Osteoblast (primary cell): ENCODE results near the gene KDM3A. TPM values are rescaled to one million over a fixed set of nuclear protein-coding genes. Genes with fewer than 3 reads are reported as not detected.

ENCODE experiments used
- DNase-seq: peaks from one replicate; pipeline ENCODE4 v3.0.0; 2011; ENCODE audit warnings: low spot score, mixed read lengths; ENCODE audit not compliant: insufficient read length; ENCODE audit errors: missing footprints
- H2AFZ ChIP-seq: 2 replicates; pipeline ENCODE4 v1.6.0; 2011; ENCODE audit warnings: mild to moderate bottlenecking, low read length
- H3K27ac ChIP-seq: 2 replicates; pipeline ENCODE4 v1.5.1; 2011; ENCODE audit warnings: mild to moderate bottlenecking, low read depth, low read length, moderate library complexity
- H3K27me3 ChIP-seq: 2 replicates; pipeline ENCODE4 v1.6.0; 2012; ENCODE audit warnings: mild to moderate bottlenecking, control low read depth, inconsistent platforms, low read length, moderate library complexity; ENCODE audit not compliant: insufficient read depth
- H3K36me3 ChIP-seq: 2 replicates; pipeline ENCODE4 v1.5.1; 2011; ENCODE audit warnings: mild to moderate bottlenecking, low read length, control low read depth, moderate library complexity; ENCODE audit not compliant: insufficient read depth
- H3K4me1 ChIP-seq: 2 replicates; pipeline ENCODE4 v1.5.1; 2011; ENCODE audit warnings: mild to moderate bottlenecking, low read length, control low read depth, moderate library complexity; ENCODE audit not compliant: insufficient read depth
- H3K4me2 ChIP-seq: 2 replicates; pipeline ENCODE4 v1.6.0; 2011; ENCODE audit warnings: mild to moderate bottlenecking, low read length; ENCODE audit not compliant: insufficient read depth
- H3K4me3 ChIP-seq: fragments of 200-600 bp; sonication (generic); 3 replicates; pipeline ENCODE4 v1.5.1; 2012; ENCODE audit warnings: mild to moderate bottlenecking, low read length, inconsistent platforms; ENCODE audit not compliant: insufficient read depth
- H3K79me2 ChIP-seq: 2 replicates; pipeline ENCODE4 v1.6.0; 2012; ENCODE audit warnings: mild to moderate bottlenecking, low read length, control low read depth, inconsistent platforms; ENCODE audit not compliant: insufficient read depth
- H3K9me3 ChIP-seq: 2 replicates; pipeline ENCODE4 v1.5.1; 2011; ENCODE audit warnings: low read depth, low read length, control low read depth
- H4K20me1 ChIP-seq: 2 replicates; pipeline ENCODE4 v1.6.0; 2012; ENCODE audit warnings: mild to moderate bottlenecking, low read length, control low read depth; ENCODE audit not compliant: insufficient read depth
- CTCF ChIP-seq: IDR thresholded peaks from 2 replicates; pipeline ENCODE4 v1.5.1; 2011; ENCODE audit warnings: mild to moderate bottlenecking, low read depth, low read length, moderate library complexity; ENCODE audit errors: extremely low read depth
- total RNA-seq: library from RNA; depleted of rRNA; stranded (reverse); fragments of >200 nt; gene quantifications from 2 replicates; pipeline ENCODE4 v1.2.3, GENCODE V29; 2012

KDM3A gene
- total RNA-seq, 1 donor = 36.9 TPM

- H3K79me2 ChIP-seq = peaks cover 81% of the 10 kb centered on the region
- peaks cover 47% of the 10 kb centered on the region for H4K20me1 ChIP-seq
- H3K27ac ChIP-seq = no peak overlapping the region
- no peak overlapping the region for H2AFZ ChIP-seq
- no peak for TF ChIP-seq CTCF
- H3K36me3 ChIP-seq = peaks cover 10% of the 10 kb centered on the region
- no peaks in the 10 kb centered on the region for H3K27me3 ChIP-seq
- no peaks in the 10 kb centered on the region for H3K9me3 ChIP-seq
- H3K4me2 ChIP-seq = no peak overlapping the region
- no peak for DNase-seq
- no peak overlapping the region for H3K4me3 ChIP-seq
- H3K4me1 ChIP-seq = peaks cover 12% of the 10 kb centered on the region
Measured at GRCh38 chr2:86445436-86445835, 4.3 kb downstream of the KDM3A start.

GRCh38 chr2:86446060-86446459 is 4.9 kb downstream of the KDM3A start:
- DNase-seq = no peak
- Histone ChIP-seq H3K9me3 (no peaks in the 10 kb centered on the region), H4K20me1 (peaks cover 47% of the 10 kb centered on the region), H3K27me3 (no peaks in the 10 kb centered on the region), H3K27ac (no peak overlapping the region), H3K79me2 (peaks cover 82% of the 10 kb centered on the region), H3K4me1 (peaks cover 12% of the 10 kb centered on the region), H3K36me3 (peaks cover 14% of the 10 kb centered on the region), H3K4me2 (no peak overlapping the region), H2AFZ (no peak overlapping the region), H3K4me3 (no peak overlapping the region)
- no peak for TF ChIP-seq CTCF

- peak; percentile 38 for DNase-seq
- Histone ChIP-seq H3K27ac (no peak overlapping the region), H3K27me3 (no peaks in the 10 kb centered on the region), H3K4me2 (no peak overlapping the region), H4K20me1 (peaks cover 8% of the 10 kb centered on the region), H3K4me1 (peaks cover 9% of the 10 kb centered on the region), H3K9me3 (no peaks in the 10 kb centered on the region), H3K4me3 (no peak overlapping the region), H3K36me3 (peaks cover 48% of the 10 kb centered on the region), H2AFZ (no peak overlapping the region), H3K79me2 (peaks cover 16% of the 10 kb centered on the region)
- no peak for TF ChIP-seq CTCF
Measured at GRCh38 chr2:86453836-86454235, 12.7 kb downstream of the KDM3A start.

- H3K4me1 ChIP-seq = peaks cover 9% of the 10 kb centered on the region
- no peak overlapping the region for H3K27ac ChIP-seq
- H2AFZ ChIP-seq = no peak overlapping the region
- H3K4me2 ChIP-seq = no peak overlapping the region
- H3K79me2 ChIP-seq = peaks cover 12% of the 10 kb centered on the region
- H3K36me3 ChIP-seq = peaks cover 51% of the 10 kb centered on the region
- no peak overlapping the region for H3K4me3 ChIP-seq
- H3K9me3 ChIP-seq = no peaks in the 10 kb centered on the region
- peak; percentile 17 for DNase-seq
- no peaks in the 10 kb centered on the region for H3K27me3 ChIP-seq
- no peak for TF ChIP-seq CTCF
- peaks cover 8% of the 10 kb centered on the region for H4K20me1 ChIP-seq
Measured at GRCh38 chr2:86454238-86454637, 13.1 kb downstream of the KDM3A start.
